ENCODE data around the gene FAM83B.
A peak's percentile ranks its signal among the peaks of the same experiment; 100 is the strongest.
"Not testable (repeated sequence)": the region's sequence is repeated elsewhere in the genome, so short reads cannot be mapped to it uniquely, and the experiment has no call there.

FAM83B gene

GRCh38 chr6:54900666-54901065 lies 54.1 kb downstream of the FAM83B start:
- DNase-seq: no peak

GRCh38 chr6:54903884-54904283 lies 57.3 kb downstream of the FAM83B start:
- DNase-seq: no peak

GRCh38 chr6:54907355-54907754 lies 60.8 kb downstream of the FAM83B start:
- no peak for DNase-seq

GRCh38 chr6:54909184-54909583 lies 62.6 kb downstream of the FAM83B start:
- DNase-seq: no peak

- no peak for DNase-seq
Measured at GRCh38 chr6:54910431-54910884, 63.9 kb downstream of the FAM83B start.

GRCh38 chr6:54910921-54911320 lies 64.3 kb downstream of the FAM83B start:
- DNase-seq: no peak

GRCh38 chr6:54913211-54913610 lies 66.6 kb downstream of the FAM83B start:
- DNase-seq: no peak

- peak; percentile 40 for DNase-seq
Measured at GRCh38 chr6:54916858-54917257, 70.3 kb downstream of the FAM83B start.

- no peak for DNase-seq
Measured at GRCh38 chr6:54920628-54921027, 74.1 kb downstream of the FAM83B start.

GRCh38 chr6:54921891-54922290 lies 75.3 kb downstream of the FAM83B start:
- no peak for DNase-seq

GRCh38 chr6:54929245-54929909 lies 82.8 kb downstream of the FAM83B start:
- DNase-seq: no peak

GRCh38 chr6:54932622-54933021 lies 86.1 kb downstream of the FAM83B start:
- no peak for DNase-seq

- DNase-seq: peak; percentile 53
Measured at GRCh38 chr6:54935739-54936138, 89.2 kb downstream of the FAM83B start.

GRCh38 chr6:54937371-54937770 lies 90.8 kb downstream of the FAM83B start:
- DNase-seq: no peak

GRCh38 chr6:54957698-54958097 lies 111.1 kb downstream of the FAM83B start:
- DNase-seq: no peak

- no peak for DNase-seq
Measured at GRCh38 chr6:54958446-54958845, 111.9 kb downstream of the FAM83B start.

- no peak for DNase-seq
Measured at GRCh38 chr6:54959820-54960219, 113.2 kb downstream of the FAM83B start.

- DNase-seq: not testable (repeated sequence)
Measured at GRCh38 chr6:54961372-54961771, 114.8 kb downstream of the FAM83B start.

- no peak for DNase-seq
Measured at GRCh38 chr6:54970337-54970736, 123.8 kb downstream of the FAM83B start.

- no peak for DNase-seq
Measured at GRCh38 chr6:54971825-54972224, 125.3 kb downstream of the FAM83B start.

- not testable (repeated sequence) for DNase-seq
Measured at GRCh38 chr6:54979161-54979560, 132.6 kb downstream of the FAM83B start.

GRCh38 chr6:54980511-54981275 lies 134.1 kb downstream of the FAM83B start:
- DNase-seq: no peak

- no peak for DNase-seq
Measured at GRCh38 chr6:54981276-54981609, 134.7 kb downstream of the FAM83B start.

- DNase-seq: no peak
Measured at GRCh38 chr6:54981647-54982046, 135.1 kb downstream of the FAM83B start.

Measured in kidney glomerular epithelial cell (primary cell).